HCT116 (cell line): ENCODE measurements around the gene DYNLT2. TPM values are rescaled to one million over a fixed set of nuclear protein-coding genes. Genes with fewer than 3 reads are reported as not detected.

Experiments
- ATAC-seq: fragments of 200-7000 bp; cut with Tn5 transposase; 2 replicates; pipeline ENCODE4 v1.9.1; 2020; ENCODE audit warnings: mild to moderate bottlenecking, moderate library complexity
- BruUV-seq: library from RNA; stranded (reverse); fragments of 400-500 nt; replicated peaks from 2 replicates; lab custom pipeline; 2021; lab: Mats Ljungman, UMichigan
- CTCF ChIA-PET: fragments of 300-600 bp; sonication (Branson Sonifier 250); formaldehyde crosslinking; loops from one replicate; lab custom pipeline; 2021; ENCODE audit warnings: antibody characterized with exemption; lab: Charles Lee
- POLR2A ChIA-PET: fragments of 300-600, 350-600 bp; sonication (Branson Sonifier 250); formaldehyde crosslinking; loops from one replicate; lab custom pipeline; 2021; ENCODE audit warnings: antibody characterized with exemption; lab: Charles Lee
- RAD21 ChIA-PET, 2 experiments: fragments of 300-600 bp; sonication (Branson Sonifier 250); formaldehyde crosslinking; loops; one replicate each; lab custom pipeline; 2023; ENCODE audit warnings: low total read pairs in 2 of 2; ENCODE audit not compliant: uncharacterized antibody in 2 of 2, unreplicated experiment in 2 of 2, low non-redundant PET in 1 of 2; lab: Charles Lee
- DNase-seq: peaks from one replicate; pipeline ENCODE4 v3.0.0-alpha.2; 2010; ENCODE audit warnings: low read depth, low spot score
- H2AFZ ChIP-seq: fragments of 200-600 bp; shearing (Covaris generic), sonication (generic); 2 replicates; pipeline ENCODE4 v1.6.1; 2017; ENCODE audit warnings: low read depth, mixed run types, mixed read lengths, antibody characterized with exemption, low read length; ENCODE audit not compliant: poor library complexity, severe bottlenecking
- H3K27ac ChIP-seq: 2 replicates; pipeline ENCODE4 v1.5.1; 2012; ENCODE audit warnings: low read depth, low read length
- H3K27me3 ChIP-seq: fragments of 200-600 bp; sonication (generic); 2 replicates; pipeline ENCODE4 v1.6.1; 2016; ENCODE audit warnings: mixed run types, low read length, mixed read lengths; ENCODE audit not compliant: insufficient read depth
- H3K36me3 ChIP-seq, 2 experiments: fragments of 200-500 bp in 1 of 2; fragments of 200-600 bp in 1 of 2; sonication (Bioruptor generic) in 1 of 2; sonication (generic) in 1 of 2; 2 replicates each; pipeline versions ENCODE4 v1.5.1 to v1.6.1; 2014 to 2016; ENCODE audit warnings: low read length in 2 of 2, inconsistent platforms in 1 of 2, mixed read lengths in 1 of 2, mixed run types in 1 of 2; ENCODE audit not compliant: insufficient read depth in 2 of 2, control insufficient read depth in 1 of 2
- H3K4me1 ChIP-seq, 2 experiments: fragments of 200-600 bp in 1 of 2; sonication (generic) in 1 of 2; 2 replicates each; pipeline versions ENCODE4 v1.5.1 to v1.6.1; 2012 to 2017; ENCODE audit warnings: low read length in 2 of 2, inconsistent platforms in 1 of 2, mild to moderate bottlenecking in 1 of 2, mixed read lengths in 1 of 2, mixed run types in 1 of 2, moderate library complexity in 1 of 2; ENCODE audit not compliant: insufficient read depth in 2 of 2, control insufficient read depth in 1 of 2
- H3K4me2 ChIP-seq: fragments of 200-600 bp; sonication (generic); 2 replicates; pipeline ENCODE4 v1.6.1; 2017; ENCODE audit warnings: mixed run types, low read length, mixed read lengths
- H3K4me3 ChIP-seq, 2 experiments: fragments of 200-600 bp in 1 of 2; sonication (generic) in 1 of 2; replicated peaks in 1 of 2; 2 replicates each; pipeline ENCODE4 v1.5.1; 2011 to 2016; ENCODE audit warnings: low read length in 2 of 2, control low read depth in 1 of 2, low read depth in 1 of 2, mild to moderate bottlenecking in 1 of 2, mixed read lengths in 1 of 2, mixed run types in 1 of 2
- H3K79me2 ChIP-seq: fragments of 200-600 bp; sonication (generic); 2 replicates; pipeline ENCODE4 v1.6.1; 2017; ENCODE audit warnings: mild to moderate bottlenecking, mixed run types, low read length, moderate library complexity, mixed read lengths; ENCODE audit not compliant: insufficient read depth
- H3K9ac ChIP-seq: fragments of 200-600 bp; sonication (generic); 2 replicates; pipeline ENCODE4 v1.6.1; 2016; ENCODE audit warnings: low read length, mixed read lengths
- H3K9me2 ChIP-seq: fragments of 200-600 bp; sonication (generic), shearing (Covaris generic); 2 replicates; pipeline ENCODE4 v1.6.1; 2017; ENCODE audit warnings: mixed run types, mild to moderate bottlenecking, moderate library complexity; ENCODE audit not compliant: insufficient read depth
- H3K9me3 ChIP-seq, 2 experiments: fragments of 200-500 bp in 1 of 2; fragments of 200-600 bp in 1 of 2; sonication (Bioruptor generic) in 1 of 2; sonication (generic) in 1 of 2; 2 replicates each; pipeline ENCODE4 v1.6.1; 2014 to 2017; ENCODE audit warnings: low read length in 2 of 2, mixed read lengths in 2 of 2, inconsistent platforms in 1 of 2, low read depth in 1 of 2, mild to moderate bottlenecking in 1 of 2, mixed run types in 1 of 2, moderate library complexity in 1 of 2; ENCODE audit not compliant: control insufficient read depth in 1 of 2, insufficient read depth in 1 of 2
- H4K20me1 ChIP-seq: fragments of 200-600 bp; sonication (generic), shearing (Covaris generic); 2 replicates; pipeline ENCODE4 v1.6.1; 2017; ENCODE audit warnings: mixed run types, mild to moderate bottlenecking, moderate library complexity; ENCODE audit not compliant: insufficient read depth
- CBX3 ChIP-seq: IDR thresholded peaks from 2 replicates; pipeline ENCODE4 v1.6.1; 2012; ENCODE audit warnings: low read depth
- CEBPB ChIP-seq: IDR thresholded peaks from 2 replicates; pipeline ENCODE4 v1.6.1; 2012; ENCODE audit warnings: low read depth
- EGR1 ChIP-seq: IDR thresholded peaks from 2 replicates; pipeline ENCODE4 v1.6.1; 2012; ENCODE audit warnings: low read depth
- ELF1 ChIP-seq: IDR thresholded peaks from 2 replicates; pipeline ENCODE4 v1.6.1; 2012; ENCODE audit warnings: low read depth, borderline replicate concordance
- EZH2phosphoT487 ChIP-seq: fragments of 200-600 bp; IDR thresholded peaks from 2 replicates; pipeline ENCODE4 v1.6.1; 2018; ENCODE audit warnings: antibody characterized with exemption, borderline replicate concordance
- FOSL1 ChIP-seq: IDR thresholded peaks from 2 replicates; pipeline ENCODE4 v1.6.1; 2012; ENCODE audit warnings: low read depth
- JUND ChIP-seq: IDR thresholded peaks from 2 replicates; pipeline ENCODE4 v1.6.1; 2012
- POLR2AphosphoS5 ChIP-seq: IDR thresholded peaks from 2 replicates; pipeline ENCODE4 v1.6.1; 2011; ENCODE audit warnings: mild to moderate bottlenecking, low read depth, low read length, moderate library complexity
- RAD21 ChIP-seq: IDR thresholded peaks from 2 replicates; pipeline ENCODE4 v1.6.1; 2012; ENCODE audit warnings: low read depth, mild to moderate bottlenecking
- SIN3A ChIP-seq: IDR thresholded peaks from 2 replicates; pipeline ENCODE4 v1.6.1; 2012; ENCODE audit warnings: low read depth
- SP1 ChIP-seq: IDR thresholded peaks from 2 replicates; pipeline ENCODE4 v1.6.1; 2012; ENCODE audit warnings: low read depth
- SRF ChIP-seq: IDR thresholded peaks from 2 replicates; pipeline ENCODE4 v1.6.1; 2012; ENCODE audit warnings: low read depth
- YY1 ChIP-seq: IDR thresholded peaks from 2 replicates; pipeline ENCODE4 v1.6.1; 2011; ENCODE audit warnings: low read length, low read depth, moderate library complexity, mild to moderate bottlenecking; ENCODE audit not compliant: insufficient replicate concordance; ENCODE audit errors: extremely low read depth
- ZNF274 ChIP-seq: fragments of 200-500 bp; sonication (Bioruptor generic); IDR thresholded peaks from 2 replicates; pipeline ENCODE4 v1.6.1; 2014; ENCODE audit warnings: mild to moderate bottlenecking, low read depth, low read length, inconsistent platforms
- intact Hi-C: fragments of 100-400 bp; cut with micrococcal nuclease; formaldehyde crosslinking; loops from 2 replicates; pipeline ENCODE4 v1.10.0; 2022
- total RNA-seq: library from RNA; stranded (reverse); gene quantifications from one replicate; pipeline ENCODE4 v1.2.1, GENCODE V29; 2021; ENCODE audit not compliant: unreplicated experiment
- TF ChIP-seq, protein P1 (sequence below): IDR thresholded peaks from 2 replicates; pipeline ENCODE4 v1.6.1; 2012
- TF ChIP-seq, protein P2 (sequence below): IDR thresholded peaks from 2 replicates; pipeline ENCODE4 v1.6.1; 2011; ENCODE audit warnings: mild to moderate bottlenecking, low read length, moderate library complexity; ENCODE audit not compliant: insufficient replicate concordance; ENCODE audit errors: extremely low read depth
- TF ChIP-seq, protein P3 (sequence below), 3 experiments: fragments of 200-600 bp in 1 of 3; sonication (generic) in 1 of 3; IDR thresholded peaks in 2 of 3; conservative IDR thresholded peaks in 1 of 3; 2 replicates each; pipeline ENCODE4 v1.5.1; 2012 to 2017; ENCODE audit warnings: low read depth in 2 of 3, low read length in 2 of 3, antibody characterized with exemption in 1 of 3, borderline replicate concordance in 1 of 3, control low read depth in 1 of 3, mild to moderate bottlenecking in 1 of 3, mixed read lengths in 1 of 3, mixed run types in 1 of 3, moderate library complexity in 1 of 3; ENCODE audit not compliant: insufficient read depth in 1 of 3

Gene DYNLT2
- total RNA-seq, 1 experiment from 2014 or later: 1.5 TPM

GRCh38 chr6:169714595-169714994, 36.8 kb downstream of the DYNLT2 start:
- H3K4me1 ChIP-seq: no peaks in the 10 kb centered on the region
- peaks cover 24% of the 10 kb centered on the region for H3K79me2 ChIP-seq
- H4K20me1 ChIP-seq: no peaks in the 10 kb centered on the region
- ATAC-seq: no peak
- ChIA-PET CTCF (no interaction called here), POLR2A (interaction anchor here (0.9 kb wide), 1 partner anchor 13 kb away, joined by 3 read pairs; the partner anchor contains the start of genes C6orf120 and WDR27), RAD21 (no interaction called here)
- peaks cover 13 to 21% of the 10 kb centered on the region in 2 experiments; a peak in 2 of 4 replicates for H3K36me3 ChIP-seq
- H3K27ac ChIP-seq: no peak overlapping the region
- TF ChIP-seq RAD21 (no peak), ELF1 (no peak), EGR1 (no peak), SP1 (no peak), SIN3A (no peak), FOSL1 (no peak), POLR2AphosphoS5 (no peak), CBX3 (no peak), YY1 (no peak), CEBPB (no peak), SRF (no peak), JUND (no peak), EZH2phosphoT487 (no peak), ZNF274 (no peak)
- TF ChIP-seq, protein P1, sequence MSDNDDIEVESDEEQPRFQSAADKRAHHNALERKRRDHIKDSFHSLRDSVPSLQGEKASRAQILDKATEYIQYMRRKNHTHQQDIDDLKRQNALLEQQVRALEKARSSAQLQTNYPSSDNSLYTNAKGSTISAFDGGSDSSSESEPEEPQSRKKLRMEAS: no peak
- TF ChIP-seq, protein P2, sequence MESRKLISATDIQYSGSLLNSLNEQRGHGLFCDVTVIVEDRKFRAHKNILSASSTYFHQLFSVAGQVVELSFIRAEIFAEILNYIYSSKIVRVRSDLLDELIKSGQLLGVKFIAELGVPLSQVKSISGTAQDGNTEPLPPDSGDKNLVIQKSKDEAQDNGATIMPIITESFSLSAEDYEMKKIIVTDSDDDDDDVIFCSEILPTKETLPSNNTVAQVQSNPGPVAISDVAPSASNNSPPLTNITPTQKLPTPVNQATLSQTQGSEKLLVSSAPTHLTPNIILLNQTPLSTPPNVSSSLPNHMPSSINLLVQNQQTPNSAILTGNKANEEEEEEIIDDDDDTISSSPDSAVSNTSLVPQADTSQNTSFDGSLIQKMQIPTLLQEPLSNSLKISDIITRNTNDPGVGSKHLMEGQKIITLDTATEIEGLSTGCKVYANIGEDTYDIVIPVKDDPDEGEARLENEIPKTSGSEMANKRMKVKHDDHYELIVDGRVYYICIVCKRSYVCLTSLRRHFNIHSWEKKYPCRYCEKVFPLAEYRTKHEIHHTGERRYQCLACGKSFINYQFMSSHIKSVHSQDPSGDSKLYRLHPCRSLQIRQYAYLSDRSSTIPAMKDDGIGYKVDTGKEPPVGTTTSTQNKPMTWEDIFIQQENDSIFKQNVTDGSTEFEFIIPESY: no peak
- TF ChIP-seq, protein P3, sequence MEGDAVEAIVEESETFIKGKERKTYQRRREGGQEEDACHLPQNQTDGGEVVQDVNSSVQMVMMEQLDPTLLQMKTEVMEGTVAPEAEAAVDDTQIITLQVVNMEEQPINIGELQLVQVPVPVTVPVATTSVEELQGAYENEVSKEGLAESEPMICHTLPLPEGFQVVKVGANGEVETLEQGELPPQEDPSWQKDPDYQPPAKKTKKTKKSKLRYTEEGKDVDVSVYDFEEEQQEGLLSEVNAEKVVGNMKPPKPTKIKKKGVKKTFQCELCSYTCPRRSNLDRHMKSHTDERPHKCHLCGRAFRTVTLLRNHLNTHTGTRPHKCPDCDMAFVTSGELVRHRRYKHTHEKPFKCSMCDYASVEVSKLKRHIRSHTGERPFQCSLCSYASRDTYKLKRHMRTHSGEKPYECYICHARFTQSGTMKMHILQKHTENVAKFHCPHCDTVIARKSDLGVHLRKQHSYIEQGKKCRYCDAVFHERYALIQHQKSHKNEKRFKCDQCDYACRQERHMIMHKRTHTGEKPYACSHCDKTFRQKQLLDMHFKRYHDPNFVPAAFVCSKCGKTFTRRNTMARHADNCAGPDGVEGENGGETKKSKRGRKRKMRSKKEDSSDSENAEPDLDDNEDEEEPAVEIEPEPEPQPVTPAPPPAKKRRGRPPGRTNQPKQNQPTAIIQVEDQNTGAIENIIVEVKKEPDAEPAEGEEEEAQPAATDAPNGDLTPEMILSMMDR (IDR thresholded peaks at IDR 0.05 in 2 of 3, conservative IDR thresholded peaks at IDR 0.05 in 1 of 3; ENCODE audit: borderline replicate concordance in 1 of 3, insufficient read depth in 1 of 3, low read depth in 2 of 3, low read length in 2 of 3): no peak
- DNase-seq: no peak
- no TSS peak for BruUV-seq
- H3K9me3 ChIP-seq: no peaks in the 10 kb centered on the region
- no peak overlapping the region for H2AFZ ChIP-seq
- H3K9me2 ChIP-seq: no peaks in the 10 kb centered on the region
- no peak overlapping the region for H3K4me2 ChIP-seq
- H3K27me3 ChIP-seq: no peaks in the 10 kb centered on the region
- no peak overlapping the region for H3K4me3 ChIP-seq
- H3K9ac ChIP-seq: no peak overlapping the region
- intact Hi-C loops: no loop called here
